GM19372 (cell line): ENCODE measurements around the gene OR4C15.

Source experiments
- ATAC-seq: cut with Tn5 transposase; IDR thresholded peaks from one replicate; pipeline ENCODE4 v1.9.1; 2021; ENCODE audit warnings: mild to moderate bottlenecking, low read depth, moderate library complexity; ENCODE audit not compliant: unreplicated experiment

OR4C15 gene

DNA sequence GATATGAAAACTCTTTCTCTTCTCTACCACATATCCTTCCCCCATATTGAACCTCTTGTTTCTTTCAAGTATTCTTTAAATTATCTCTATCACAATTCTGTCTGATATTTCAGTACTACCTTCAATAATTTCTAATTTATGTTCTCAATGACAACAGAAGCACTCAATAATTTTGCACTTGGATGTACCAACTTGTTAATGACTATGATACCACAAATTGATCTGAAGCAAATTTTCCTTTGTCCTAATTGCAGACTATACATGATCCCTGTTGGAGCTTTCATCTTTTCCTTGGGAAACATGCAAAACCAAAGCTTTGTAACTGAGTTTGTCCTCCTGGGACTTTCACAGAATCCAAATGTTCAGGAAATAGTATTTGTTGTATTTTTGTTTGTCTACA is at the start of gene OR4C15:
TSS of gene OR4C15 (plus strand) at position 301 of the 400 bp plus-strand sequence. CDS start at position 301, 0 bp downstream.
- ATAC-seq = no peak

DNA sequence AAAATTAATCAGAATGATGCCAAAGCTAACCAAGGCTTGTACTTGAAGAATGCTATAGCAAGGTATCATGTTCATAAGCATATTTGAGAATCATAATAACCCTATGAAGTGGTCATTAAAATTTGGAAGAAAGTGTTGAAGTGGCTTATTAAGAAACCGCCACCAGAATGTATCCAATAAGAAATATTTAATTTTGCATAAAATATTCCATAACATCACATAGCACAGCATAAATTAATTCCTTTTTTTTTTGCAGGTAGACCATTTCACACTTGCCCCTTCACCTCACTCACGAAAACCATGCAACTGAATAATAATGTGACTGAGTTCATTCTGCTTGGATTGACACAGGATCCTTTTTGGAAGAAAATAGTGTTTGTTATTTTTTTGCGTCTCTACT is 17.6 kb downstream of the OR4C15 start, which contains the start of gene OR4C16:
TSS of gene OR4C16 (plus strand) at position 301 of the 400 bp plus-strand sequence. CDS start at position 301, 0 bp downstream.
- ATAC-seq = no peak

DNA sequence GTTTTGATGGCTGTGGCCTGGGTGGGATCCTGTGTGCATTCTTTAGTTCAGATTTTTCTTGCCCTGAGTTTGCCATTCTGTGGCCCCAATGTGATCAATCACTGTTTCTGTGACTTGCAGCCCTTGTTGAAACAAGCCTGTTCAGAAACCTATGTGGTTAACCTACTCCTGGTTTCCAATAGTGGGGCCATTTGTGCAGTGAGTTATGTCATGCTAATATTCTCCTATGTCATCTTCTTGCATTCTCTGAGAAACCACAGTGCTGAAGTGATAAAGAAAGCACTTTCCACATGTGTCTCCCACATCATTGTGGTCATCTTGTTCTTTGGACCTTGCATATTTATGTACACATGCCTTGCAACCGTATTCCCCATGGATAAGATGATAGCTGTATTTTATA is 18.3 kb downstream of the OR4C15 start:
- no peak for ATAC-seq
